OCI-LY7 (cell line): ENCODE measurements around the gene FBXL15.

Experiments
- EZH2phosphoT487 ChIP-seq: fragments of 200-600 bp; sonication (generic); IDR thresholded peaks from 2 replicates; pipeline ENCODE4 v1.6.1; 2018; ENCODE audit warnings: low read depth, borderline replicate concordance, mild to moderate bottlenecking, mixed run types, antibody characterized with exemption, low read length, moderate library complexity, mixed read lengths
- TF ChIP-seq, protein P1 (sequence below): fragments of 200-600 bp; sonication (generic); conservative IDR thresholded peaks from 2 replicates; pipeline ENCODE4 v1.5.1; 2014; ENCODE audit warnings: mild to moderate bottlenecking, antibody characterized with exemption, low read length, moderate library complexity, mixed read lengths

- TF ChIP-seq, protein P1, sequence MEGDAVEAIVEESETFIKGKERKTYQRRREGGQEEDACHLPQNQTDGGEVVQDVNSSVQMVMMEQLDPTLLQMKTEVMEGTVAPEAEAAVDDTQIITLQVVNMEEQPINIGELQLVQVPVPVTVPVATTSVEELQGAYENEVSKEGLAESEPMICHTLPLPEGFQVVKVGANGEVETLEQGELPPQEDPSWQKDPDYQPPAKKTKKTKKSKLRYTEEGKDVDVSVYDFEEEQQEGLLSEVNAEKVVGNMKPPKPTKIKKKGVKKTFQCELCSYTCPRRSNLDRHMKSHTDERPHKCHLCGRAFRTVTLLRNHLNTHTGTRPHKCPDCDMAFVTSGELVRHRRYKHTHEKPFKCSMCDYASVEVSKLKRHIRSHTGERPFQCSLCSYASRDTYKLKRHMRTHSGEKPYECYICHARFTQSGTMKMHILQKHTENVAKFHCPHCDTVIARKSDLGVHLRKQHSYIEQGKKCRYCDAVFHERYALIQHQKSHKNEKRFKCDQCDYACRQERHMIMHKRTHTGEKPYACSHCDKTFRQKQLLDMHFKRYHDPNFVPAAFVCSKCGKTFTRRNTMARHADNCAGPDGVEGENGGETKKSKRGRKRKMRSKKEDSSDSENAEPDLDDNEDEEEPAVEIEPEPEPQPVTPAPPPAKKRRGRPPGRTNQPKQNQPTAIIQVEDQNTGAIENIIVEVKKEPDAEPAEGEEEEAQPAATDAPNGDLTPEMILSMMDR: no peak
- no peak for TF ChIP-seq EZH2phosphoT487
Measured at GRCh38 chr10:102379383-102379782, 41.3 kb upstream of the FBXL15 start.
